GM21526 (cell line): ENCODE results near the gene RAB31.

Source experiments
- ATAC-seq: cut with Tn5 transposase; IDR thresholded peaks from one replicate; pipeline ENCODE4 v1.9.1; 2021; ENCODE audit warnings: moderate library complexity; ENCODE audit not compliant: unreplicated experiment, low FRiP score

Gene RAB31

DNA sequence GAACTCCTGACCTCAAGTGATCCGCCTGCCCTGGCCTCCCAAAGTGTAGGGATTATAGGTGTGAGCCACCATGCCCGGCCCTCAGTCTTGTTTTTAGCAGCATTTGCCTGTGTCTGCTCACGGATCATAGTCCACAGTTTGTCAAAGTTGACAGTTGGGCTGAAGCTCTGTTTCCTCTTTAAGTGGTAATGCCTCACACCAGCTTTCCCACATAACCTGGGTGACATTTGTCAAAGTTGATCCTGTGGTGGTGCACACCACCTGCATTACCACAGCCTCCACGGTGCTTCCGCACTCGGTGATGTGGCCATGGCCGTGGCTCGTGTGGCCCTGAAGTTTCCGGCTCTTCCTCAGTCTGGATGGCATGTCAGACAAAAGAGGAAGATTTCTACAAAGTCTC is 27.1 kb downstream of the RAB31 start:
- no peak for ATAC-seq

DNA sequence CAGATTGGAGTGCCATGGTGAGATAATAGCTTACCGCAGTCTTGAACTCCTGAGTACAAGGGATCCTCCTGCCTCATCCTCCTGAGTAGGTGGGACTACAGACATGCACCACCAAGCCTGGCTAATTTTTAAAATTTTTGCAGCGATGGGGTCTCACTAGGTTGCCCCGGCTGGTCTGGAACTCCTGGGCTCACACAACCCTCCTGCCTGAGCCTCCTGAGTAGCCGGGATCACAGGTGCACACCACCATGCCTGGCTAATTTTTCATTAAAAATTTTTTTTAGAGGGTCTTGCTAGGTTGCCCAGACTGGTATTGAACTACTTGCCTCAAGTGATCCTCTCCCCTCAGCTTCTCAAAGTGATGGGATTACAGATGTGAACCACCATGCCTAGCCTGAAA is 27.8 kb downstream of the RAB31 start:
- ATAC-seq, result no peak

DNA sequence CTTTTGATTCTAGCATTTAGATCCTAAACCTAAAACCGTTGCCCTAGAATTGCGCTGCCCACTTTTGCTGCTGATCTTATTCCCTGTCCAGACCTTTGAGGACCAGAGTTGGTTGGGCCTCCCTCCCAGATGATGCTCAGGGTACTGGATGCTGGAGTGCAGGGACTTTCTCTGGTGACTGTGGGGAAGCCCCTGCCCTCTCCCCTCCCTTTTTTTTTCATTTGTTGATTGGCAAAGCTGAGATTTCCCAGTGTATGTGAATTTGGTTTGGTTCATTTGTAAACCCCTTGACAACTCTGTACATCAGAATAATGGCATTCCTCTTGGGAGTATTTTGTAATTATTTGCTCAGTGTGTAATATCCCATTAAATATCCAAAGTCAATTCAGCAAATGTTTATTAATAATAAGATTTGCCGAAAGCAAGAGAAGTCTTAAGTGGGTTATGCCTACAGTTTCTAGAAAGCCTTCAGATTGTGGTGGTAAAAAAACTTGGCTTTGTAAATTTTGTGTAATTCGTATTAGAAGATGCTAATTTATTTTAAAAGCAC is 28.3 kb downstream of the RAB31 start:
- ATAC-seq, result no peak

DNA sequence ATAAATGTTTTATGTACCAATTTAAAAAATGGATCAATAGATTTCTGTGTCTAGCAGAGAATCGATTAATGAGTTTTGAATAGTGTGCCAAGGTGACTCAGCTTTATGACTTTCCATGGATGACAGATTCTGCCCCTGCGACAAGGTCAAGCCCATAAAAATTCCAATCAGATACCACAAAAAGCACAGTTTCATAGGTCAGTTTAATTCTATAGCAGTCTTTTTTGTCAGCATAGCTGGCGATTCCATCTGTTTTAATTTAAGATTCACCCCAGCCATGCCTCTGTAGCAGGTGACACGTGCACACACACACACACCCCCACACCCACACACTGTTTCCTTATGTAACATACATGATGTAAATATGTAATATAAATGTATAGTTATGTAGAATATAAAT is 28.9 kb downstream of the RAB31 start:
- ATAC-seq, result no peak

DNA sequence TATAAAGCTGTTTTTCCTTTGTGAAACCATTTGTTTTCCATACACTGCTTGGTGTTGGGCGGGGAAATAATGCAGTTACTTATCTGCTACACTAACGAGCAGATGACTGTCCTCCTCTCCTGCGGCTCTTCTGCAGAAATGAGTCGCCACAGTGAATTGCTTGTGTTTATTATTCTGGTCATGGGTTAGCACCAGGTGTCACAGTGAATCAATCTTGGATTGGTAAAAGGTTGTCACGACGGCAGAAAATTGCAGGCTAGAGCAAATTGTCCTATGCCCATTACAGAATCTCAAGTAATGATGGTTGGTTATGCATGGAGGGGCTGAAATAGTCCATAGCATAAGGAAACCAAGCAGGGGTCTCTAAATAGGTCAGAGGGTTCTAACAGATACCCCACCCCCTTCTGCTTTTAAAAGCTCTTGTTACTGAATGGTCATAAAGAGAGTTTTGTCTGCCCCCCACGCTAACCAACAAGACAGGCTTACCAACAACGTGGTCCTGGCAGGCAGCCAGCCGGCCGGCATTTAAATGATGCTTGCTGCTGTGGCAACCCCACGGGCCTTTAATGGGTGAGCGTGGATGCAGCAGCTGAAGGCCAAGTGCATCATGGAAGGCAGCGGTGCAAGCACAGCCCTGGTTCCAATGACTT is 29.5 kb downstream of the RAB31 start:
- no peak for ATAC-seq

DNA sequence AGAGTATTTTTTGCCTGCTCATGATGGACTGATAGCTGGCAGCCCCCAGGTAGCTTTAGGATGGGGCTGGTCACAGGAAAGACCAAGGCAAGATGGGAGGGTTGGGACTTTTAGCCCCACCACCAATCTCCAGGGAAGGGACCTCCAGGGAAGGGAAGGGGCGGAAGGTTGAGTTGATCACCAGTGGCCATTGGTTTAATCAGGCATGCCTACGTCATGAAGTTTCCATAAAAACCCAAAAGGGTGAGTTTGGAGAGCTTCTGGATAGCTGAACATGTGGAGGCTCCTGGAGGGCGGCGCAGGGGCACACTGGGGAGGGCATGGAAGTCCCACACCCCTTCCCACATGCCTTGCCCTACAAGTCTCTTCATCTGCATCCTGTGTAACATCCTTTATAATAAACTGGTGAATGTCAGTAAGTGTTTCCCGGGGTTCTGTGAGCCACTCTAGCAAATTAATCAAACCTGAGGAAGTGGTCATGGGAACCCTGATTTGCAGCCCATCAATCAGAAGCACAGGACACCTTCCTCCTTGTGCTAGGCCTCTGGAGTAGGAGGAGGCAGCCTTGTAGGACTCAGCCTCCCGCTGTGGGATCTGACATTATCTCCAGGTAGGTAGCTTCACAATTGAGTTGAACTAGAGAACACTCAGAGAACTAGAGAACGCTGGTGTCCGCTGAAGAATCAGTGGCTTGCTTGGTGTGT is 30.3 kb downstream of the RAB31 start:
- ATAC-seq, result no peak

DNA sequence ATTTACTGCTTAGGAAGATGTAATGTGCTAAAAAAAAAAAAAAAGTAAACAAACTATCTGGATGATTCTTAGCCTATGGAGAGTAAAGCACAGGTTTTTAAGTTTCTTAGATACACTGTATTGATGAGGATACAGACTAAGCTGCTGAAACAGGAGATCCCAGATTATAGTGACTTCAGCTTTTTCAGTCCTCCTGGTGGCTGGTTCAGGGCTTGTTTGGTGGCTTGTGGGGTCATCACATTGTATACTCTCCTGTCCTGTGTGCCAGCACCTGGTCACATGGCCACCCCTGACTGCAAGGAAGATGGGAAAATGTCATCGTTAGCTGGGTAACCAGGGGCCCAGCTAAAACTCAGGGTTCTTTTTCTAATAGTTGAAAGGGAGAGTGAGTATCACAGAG is 31.4 kb downstream of the RAB31 start:
- no peak for ATAC-seq

DNA sequence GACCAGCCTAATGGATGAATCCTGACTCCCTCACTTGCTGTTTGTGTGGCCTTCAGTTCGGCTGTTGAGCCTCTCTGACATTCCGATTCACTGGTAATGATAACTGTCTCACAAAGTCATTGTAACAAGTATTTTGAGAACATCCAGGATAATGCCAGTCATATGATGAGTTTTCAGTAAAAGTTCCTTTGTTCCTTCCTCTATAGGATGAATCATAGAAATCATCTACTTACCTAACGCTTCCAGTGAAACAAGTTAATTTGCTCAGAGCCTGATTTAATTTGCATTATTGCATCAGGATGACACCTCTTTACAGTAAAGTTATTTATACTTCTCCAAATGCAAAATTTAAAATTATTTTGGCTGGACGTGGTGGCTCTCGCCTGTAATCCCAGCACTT is 32.0 kb downstream of the RAB31 start:
- no peak for ATAC-seq

DNA sequence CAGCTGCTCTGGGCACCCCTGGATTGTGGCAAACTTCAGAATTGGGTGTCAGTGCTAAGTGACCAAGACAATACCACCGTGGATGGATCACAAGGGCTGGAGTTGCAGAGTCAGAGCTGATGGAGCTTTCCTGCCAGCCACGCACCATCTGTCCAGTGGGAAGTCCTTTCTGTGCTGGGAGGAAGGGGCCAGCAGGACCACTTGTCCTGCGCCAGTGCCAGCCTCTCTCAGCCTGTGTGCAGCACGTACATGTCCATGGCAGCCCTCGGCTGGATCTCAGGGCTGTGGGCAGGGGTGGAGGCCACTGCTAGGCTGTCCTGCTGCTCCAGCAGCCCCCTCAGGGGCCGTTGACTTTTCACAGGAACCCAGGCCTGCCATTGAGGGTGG is 33.3 kb downstream of the RAB31 start:
- ATAC-seq, result no peak

DNA sequence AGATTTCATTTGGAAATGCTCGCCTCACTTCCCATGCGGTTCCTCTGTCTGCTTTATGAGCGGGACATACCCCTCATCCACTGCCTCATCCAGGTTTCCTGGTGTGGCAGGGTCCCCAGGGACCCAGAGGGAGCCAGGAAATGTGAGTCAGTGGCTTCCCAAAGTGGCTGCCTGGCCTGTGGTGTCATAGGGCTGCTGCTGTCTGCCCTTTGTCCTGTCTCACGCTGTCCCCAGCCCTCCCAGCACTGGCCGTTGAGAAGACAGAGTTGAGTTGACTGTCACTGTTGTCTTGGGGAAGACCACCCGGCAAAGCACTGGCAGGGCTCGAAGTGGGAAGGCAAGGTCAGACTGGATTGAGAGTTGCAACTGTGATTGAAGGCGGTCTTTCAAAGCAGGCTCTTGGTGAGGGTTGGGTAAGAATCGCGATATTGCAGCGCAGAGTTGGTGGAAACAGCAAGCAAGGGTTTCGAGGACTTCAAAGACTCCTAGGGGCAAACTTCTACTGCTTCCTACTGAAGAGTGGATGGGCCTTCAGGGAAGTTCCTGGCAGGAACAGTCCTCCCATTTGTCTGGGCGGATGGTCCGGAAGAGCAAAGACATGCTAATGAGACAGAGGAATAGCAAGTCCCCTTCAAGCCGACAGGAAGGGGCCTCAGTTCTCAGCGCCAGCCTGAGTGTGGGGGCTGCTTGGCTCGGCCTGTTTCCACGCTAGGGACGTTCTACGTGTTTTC is 33.9 kb downstream of the RAB31 start:
- no peak for ATAC-seq

DNA sequence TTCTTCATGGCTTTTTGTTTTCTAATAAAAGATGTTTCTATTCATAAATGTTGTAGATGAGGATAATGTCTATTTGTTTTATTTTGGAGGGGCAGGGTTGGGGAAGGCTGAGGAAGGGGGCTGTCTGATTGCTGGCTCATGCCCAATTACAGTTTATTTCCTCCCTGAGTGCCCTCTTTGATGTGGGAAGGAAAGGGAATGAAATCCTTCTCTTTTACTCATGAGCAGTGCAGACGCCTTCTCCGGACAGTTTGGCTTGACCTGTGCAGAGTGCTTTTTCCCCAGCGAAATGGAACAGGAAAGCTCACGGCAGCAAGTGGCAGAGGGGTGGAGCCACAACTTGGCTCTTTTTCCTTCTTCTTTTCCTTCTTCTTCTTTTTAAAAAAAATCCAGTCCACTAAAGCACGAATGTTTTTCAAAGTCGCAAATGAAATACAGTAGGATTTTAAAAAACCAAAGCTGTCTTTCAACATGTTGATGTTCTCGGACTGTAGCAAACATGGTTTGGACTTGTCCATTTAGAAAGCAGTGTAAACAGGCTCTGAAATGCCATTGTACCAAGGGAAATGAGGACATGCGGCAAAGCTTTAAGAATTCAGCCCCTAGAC is 34.5 kb downstream of the RAB31 start:
- no peak for ATAC-seq

DNA sequence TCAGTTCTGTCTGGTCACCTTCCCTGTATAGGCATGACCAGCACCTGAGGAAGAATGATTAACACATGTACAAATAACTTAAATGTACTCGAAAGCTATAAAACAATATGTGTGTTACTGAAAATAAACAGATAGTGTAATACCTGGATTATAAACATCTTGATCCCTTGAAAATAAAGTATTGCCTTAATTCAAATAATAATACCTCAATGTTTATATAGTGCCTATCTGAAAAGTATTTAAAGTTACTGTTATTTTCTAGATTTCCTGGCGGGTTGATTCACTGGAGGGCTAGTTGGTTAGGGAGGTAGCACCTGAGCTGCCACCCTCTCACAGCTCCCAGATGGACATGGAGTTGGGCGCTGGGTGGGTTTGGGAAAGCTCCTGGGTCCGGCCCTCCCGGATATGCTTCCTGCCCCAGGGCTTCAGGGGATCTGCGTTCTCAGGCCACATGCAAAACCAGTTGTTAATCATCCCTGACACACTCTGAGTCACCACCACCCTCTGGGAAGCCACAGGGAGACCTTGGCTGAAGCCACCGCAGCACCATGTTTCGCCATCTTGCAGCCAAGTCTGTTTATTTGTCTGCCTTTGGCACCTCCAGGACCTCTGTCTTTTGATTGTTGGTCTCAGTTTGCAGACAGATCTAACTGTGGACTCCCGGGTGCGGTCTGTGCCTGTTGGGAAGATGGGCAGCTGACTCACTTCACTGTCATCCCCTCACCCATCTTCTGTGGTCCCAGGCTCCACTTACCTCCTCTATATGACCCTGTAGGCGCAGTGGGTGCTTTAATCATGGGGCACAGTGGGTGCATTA is 35.3 kb downstream of the RAB31 start:
- ATAC-seq, result no peak

DNA sequence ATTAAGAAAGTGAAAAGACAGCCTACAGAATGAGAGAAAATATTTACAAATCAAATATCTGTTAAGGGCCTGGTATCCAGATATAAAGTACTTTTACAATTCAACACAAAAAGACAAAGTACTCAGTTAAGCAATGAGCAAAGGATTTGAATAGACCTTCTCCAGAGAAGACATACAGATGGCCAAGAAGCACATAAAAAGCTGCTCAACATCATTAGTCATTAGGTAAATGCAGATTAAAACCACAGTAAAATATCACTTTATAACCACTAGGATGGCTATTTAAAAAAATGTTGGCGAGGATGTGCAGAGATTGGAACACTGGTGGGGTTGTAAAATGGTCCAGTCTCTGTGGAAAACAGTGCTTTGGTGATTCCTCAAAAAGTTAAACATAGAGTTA is 38.9 kb downstream of the RAB31 start:
- ATAC-seq, result no peak

DNA sequence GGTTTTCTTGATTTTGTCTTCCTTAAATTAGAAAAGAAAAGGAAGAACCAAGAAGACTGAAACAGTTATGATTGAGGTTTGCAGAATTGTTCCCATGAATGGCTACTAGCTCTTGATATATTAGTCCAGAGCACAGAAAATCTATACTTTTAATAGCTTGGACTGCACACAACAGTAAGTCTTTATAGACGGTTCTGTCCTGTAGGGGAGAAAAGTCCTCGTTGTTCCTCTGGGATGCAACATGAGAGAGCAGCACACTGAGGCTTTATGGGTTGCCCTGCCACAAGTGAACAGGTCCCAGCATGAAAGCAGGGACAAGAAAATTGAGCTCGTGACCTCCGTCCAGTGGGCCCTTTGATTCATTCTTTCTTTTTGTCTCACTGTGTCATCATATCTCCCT is 41.5 kb downstream of the RAB31 start:
- ATAC-seq, result no peak

DNA sequence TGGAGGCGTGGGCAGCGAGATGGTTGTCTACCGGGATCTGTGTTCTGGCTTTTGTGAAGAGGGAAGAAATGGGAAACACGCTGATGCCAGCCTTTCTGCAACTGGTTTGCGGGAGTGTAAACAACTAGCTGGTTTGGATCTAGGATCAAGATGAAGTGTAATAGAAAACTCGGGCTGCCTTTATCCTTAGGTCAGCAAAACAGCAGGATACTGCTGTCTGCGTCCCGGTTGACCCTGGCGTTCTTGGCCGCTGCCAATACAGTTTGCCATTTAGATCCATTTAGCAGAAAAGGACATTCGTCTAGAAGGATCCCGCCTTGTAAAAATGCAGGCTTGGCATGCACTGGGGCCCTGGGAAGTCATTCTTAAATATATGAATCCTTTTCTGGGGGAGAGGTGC is 42.0 kb downstream of the RAB31 start:
- ATAC-seq, result no peak

DNA sequence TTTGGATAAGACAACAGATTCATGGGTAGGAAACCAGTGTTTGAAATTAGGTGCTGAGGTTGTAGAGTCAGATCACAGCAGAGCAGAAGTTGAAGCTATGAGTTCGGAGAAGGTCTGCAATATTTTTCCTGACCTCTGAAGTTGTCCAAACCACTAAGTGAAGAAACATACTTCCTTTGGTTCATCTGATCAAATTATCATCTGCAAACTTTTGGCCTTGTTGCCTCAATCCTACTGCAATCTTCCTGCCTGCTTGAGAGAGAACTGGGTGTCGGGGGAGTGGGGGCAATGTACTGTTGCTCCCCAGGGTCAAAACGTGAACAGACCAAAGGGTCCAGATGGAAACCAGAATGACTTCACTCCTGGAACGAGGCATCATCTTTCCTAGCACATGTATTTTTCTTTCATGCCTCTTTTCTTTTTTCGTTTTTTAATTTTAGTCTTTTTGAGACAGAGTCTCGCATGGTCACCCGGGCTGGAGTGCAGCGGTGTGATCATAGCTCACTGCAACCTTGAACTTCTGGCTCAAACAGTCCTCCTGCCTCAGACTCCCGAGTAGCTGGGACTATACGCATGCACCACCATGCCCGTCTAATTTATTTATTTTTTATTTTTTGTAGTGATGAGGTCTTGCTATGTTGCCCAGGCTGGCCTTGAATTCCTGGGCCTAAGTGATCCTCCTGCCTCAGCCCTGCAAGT is 42.7 kb downstream of the RAB31 start:
- ATAC-seq, result no peak

DNA sequence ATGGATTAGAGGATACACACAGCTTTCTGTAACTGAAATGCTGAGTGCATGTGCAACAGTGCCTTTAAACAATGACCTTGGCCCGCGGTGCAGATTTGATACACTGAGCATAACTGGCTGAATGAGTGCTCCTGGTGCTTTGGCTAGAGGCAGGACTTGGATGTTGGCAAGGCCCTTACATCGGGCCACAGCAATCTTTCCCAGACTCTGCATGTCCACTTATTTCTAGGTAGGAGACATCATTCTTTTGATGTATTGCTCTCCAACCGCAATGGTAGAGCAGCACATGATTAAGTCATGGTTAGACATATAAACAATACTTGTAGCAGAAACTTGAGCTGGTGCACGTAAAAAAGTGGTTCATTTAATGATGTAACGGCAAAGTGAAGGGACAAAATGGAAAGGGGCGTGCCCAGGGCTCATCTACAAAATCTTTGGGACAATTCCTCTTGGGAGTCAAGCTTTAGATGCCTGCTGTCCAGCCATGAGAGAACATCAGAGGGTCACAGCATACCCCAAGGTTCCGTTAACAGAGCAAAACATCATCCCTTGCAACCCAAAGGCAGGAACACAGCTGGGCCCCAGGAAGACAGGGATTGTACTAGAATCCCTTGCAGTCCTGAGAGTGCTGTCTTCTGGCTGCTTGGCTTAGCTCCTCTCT is 43.4 kb downstream of the RAB31 start:
- ATAC-seq, result no peak

DNA sequence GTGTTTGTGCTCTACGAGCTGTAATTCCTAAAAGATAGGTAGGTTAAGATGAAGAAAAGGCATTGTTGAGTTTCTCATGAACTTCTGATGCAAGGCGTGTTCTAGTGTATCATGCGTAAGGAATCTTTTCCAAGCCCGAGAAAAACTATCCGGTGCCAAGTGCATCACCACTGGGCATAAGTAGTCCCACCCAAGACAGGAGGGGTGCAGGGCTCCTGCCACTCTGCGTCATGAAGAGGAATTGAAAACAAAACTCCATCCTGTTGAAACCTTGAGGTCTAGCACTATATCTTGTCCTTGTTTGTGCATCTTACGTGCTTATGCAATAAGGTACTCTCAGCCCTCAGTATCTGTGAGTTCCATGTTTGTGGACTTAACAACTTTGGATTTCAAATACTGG is 45.7 kb downstream of the RAB31 start:
- no peak for ATAC-seq

DNA sequence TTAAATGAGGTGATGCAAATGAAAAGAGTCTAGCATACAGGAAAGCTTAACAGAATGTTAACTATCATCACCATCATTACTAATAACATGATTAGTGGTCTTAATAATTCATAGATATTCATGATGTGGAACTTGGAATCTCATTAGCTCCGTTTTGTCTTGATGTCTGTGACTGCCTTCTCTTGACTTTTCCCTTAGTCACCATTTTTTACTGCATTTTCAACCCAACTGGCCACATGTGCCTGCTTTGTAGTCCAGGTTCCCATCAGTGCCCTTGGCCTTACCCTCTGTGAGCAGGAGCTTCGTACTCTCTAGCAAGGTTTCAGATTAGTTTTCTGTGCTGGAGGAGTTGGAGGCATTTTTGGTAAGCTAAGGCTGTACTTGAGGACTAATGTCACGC is 47.0 kb downstream of the RAB31 start:
- ATAC-seq, result no peak
